NCI-H2227 (cell line): ENCODE data around the gene NR3C2.

Source experiments
- DNase-seq: peaks from one replicate; lab custom pipeline; 2025; ENCODE audit not compliant: unreplicated experiment; lab: John Stamatoyannopoulos, UW

Gene NR3C2

DNA sequence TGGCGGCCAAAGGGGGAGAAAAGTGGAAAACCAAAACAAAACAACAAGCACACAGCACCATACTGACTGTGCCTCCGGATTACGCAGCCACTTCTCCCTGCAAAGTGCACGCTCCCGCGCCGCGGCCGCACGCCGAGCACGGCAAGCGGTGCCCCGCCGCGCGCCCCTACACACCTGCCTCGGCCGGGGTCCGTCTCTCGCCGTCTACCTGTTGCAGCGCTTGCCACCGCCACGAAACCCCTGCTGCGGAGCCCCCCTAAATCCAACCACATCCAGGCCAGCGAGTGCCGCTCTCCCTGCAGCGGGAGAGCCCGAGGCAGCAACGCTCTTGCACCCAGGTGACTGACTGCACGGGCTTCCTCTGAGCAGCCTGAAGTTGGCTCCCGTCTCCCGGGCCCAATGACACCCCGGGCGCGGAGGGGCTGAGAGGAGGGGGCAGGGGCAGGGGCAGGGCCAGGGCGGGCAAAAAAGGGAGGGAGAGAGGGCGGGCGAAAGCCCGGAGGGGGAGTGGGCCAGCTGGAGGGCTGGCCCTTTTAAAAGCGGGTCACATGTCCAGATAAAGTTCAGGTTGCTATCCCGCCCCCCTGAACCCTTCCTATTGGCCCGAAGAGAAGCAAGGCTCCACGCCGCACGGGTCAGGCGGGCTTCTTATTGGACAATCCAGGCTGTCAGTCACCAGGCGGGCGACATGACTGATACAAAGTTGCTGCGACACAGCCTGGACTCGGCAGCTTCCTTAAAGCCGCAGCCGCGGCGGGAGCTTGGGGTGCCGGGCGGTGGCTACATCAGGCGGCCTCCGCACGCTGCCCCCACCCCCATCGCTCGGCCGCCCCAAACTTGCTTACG lies at the start of gene NR3C2:
NR3C2 (minus strand) TSS at position 429 of the 846 bp plus-strand sequence.
- DNase-seq, result peak; percentile 77

DNA sequence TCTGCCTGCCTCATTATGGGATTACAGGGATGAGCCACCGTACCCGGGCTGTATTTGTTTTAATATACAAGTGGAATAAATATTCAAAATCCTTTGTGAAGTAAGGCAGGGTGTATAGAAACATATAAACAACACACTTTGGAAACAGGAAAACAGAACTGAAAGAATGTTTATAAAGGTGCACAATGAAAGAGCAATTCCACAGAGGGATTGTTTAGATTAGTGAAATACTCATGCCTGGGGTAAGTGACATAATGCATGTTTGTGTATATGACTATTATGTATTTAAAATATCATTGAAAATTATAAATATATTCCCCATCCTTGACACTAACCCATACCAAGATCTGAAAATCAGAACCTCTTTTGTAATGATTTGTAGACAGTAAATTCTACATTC lies 45.0 kb upstream of the NR3C2 start:
- no peak for DNase-seq

- no peak for DNase-seq
Observed at GRCh38 chr4:148481636-148482035, 39.4 kb upstream of the NR3C2 start.

GRCh38 chr4:148477276-148477675 lies 35.1 kb upstream of the NR3C2 start:
- no peak for DNase-seq

- no peak for DNase-seq
Observed at GRCh38 chr4:148469938-148470337, 27.7 kb upstream of the NR3C2 start.

DNA sequence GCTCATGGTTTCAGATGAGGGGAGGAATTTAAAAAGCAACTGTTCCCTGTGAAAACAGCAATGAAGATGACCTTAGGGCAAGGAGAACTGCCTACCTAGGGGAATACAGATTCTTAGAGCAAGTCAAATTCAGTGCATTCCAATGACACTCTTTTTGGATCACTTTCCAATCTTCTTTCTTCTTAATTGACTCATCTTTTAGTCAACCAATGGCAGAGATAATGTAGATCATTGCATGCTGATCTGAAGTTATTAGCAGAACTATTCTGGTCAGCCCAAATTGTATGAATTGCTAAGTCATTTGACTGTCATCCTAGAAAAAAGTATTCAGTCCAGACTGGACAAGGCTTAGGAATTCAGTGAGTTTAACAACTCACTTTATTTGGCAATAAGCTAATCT lies 12.6 kb upstream of the NR3C2 start:
- DNase-seq, result no peak

DNA sequence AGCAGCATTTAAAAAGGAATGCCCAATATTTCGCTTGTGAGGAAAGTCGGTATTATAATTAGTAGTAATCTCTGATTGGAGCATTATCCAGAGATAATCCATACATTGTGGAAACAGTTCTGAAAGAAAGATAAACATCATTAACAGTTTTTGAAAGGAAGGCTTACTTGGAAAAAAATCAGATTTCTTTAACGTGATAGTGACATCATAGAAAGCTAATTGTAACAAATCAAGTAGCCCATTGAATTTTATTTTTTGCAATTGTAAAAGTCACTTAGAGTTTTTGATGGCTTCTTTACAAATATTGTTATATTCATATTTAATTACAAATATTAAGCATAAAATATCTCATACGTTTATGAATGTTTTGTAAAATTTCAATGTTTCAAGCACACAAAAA lies 11.6 kb upstream of the NR3C2 start:
- DNase-seq, result no peak

DNA sequence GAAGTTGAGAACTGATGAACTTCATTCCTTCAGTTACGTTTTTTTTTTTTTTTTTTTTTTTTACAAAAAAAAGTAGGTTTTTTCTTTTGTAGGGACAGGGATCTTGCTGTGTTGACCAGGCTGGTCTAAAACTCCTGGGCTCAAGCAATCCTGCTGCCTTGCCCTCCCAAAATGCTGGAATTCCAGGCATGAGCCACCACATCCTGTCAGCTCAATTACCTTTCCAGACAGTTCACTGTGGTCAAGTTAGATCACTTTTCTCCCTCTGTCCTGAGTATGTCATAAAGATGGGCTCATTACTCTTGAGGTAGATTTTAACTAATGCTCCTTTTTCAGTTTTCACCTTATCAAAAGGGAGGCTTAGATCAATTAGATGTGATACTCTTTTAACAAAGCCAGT lies 10.8 kb upstream of the NR3C2 start:
- no peak for DNase-seq

DNA sequence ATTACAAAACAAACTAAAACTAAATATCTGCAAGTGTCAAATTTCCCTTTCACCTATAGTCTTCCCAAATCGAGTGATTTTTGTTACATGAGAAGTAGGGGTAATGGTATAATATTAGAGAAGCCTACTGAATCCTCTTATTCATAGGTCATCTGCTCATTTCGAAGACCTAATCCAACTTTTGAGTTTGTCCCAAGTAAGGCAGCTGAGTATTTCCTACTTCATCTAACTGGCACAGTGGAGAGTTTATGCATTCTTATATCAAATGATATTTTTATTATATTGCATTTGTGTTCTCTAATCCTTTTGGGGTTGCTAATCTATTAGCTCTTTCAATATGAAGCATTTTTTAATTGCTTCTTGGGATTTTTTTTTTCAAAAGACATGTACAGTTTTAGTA lies 7.7 kb upstream of the NR3C2 start:
- DNase-seq, result no peak

DNA sequence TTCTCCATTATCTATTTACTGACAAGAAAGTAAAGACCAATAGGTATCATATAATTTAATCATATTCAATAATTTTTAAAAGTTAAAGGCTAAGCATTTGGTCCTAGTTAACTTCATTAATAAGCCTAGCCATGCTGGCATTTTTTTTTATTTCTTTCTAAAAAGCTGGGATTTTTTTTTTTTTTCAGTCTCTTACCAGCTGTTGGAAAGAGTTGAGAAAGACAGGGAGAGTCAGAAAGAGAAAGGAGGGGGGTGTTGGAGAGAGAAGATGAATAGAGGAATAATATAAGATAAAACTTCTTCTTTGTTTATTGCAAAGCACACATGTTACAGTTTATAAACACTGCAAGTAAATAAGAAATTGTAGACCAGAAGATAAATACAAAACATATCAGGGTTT lies 5.9 kb upstream of the NR3C2 start:
- DNase-seq, result no peak

DNA sequence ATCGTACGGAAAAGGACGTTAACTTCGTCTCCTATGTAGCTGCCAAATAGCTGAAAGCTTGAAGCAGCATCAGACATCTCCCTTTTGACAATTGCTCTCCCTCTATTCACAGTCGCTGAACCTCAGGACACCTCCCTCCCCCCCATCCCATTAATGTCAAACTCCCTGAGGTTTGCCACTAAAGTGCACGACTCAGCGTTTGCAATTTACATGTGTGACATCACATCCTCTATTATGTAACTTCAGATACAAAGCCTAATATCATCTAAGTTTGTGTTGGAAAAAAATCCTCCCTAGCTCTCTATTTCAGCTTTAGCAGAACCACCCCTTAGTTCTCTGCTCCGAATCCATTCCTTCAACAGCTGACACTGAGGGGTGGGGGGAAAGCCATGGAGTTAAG lies 5.5 kb upstream of the NR3C2 start:
- DNase-seq, result no peak

GRCh38 chr4:148445860-148446330 lies 3.7 kb upstream of the NR3C2 start:
- DNase-seq, result no peak

DNA sequence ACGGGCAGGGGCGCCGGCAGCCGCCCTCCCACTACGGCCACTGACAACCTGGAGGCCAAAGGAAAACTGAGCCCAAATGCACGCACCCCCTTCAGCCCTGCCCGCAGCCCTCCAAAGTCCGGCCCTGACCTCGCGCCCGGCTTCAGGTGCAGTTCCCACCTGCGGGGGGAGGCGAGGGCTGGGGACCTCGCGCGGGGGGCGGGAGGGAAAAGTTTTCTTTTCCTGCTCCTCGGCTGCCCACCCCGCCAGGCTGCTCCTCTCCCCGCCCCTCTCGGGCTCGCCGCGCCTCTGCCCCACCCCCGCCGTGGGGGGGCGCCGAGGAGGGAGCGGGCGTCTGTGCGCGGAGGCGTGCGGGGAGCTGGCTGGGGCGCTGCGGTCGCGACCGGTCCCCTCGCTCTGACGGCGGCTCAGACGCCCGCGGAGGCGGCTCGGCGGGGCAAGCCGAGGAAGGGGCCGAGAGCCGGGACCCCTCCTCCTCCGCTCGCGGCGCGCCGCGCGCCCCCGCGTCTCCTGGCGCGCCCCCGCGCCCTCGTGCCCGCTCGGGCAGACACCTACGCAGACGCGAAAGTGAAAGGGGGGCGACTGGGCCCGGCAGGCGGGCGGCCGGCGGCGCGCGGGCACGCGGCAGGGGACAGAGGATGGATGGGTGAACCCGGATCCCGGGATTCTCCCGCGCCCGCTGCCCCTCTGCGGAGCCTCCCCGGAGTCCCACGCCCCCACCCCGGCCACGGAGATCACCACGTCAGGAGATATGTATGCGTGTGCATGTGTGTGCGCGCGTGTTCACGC lies 3.1 kb upstream of the NR3C2 start:
- DNase-seq, result peak; percentile 15

DNA sequence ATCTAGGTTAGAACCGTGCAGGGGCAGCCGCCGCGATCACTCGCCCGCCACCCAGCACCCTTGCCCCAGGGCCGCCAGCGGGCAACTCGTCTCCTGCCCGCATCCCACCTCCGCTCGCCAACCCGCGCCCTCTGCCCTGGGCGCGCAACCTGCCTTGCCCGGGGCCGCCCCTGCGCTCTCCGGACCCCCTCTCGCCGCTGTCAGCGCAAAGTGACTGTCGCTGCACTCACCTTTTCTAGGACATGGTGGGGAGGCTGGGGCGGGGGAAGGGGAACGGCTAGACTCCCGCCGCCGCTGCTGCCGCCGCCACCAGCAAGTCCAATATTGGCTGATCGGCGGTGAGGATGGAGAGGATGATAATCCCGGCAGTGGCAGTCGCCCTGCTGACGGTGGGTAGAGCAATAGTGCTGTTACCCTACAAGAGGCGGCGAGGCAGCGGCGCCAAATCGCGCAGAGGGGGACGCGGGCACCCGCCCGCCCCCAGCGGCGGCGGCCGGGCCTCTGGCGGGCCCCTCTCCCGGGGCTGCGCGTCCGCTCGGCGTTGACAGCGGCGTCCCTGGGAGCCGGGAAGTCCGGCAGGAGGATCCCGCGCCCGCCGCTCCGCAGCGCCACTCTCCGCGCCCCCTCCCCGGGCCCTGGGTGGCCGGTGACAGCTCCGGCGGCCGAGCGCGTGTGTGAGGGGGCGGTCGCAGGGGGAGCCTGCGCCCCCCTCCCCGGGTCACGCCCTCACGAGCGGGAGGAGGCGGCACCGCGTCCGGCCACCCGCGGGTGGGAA lies 2.3 kb upstream of the NR3C2 start:
- DNase-seq, result no peak

GRCh38 chr4:148443512-148444295 lies 1.5 kb upstream of the NR3C2 start:
- DNase-seq, result no peak

DNA sequence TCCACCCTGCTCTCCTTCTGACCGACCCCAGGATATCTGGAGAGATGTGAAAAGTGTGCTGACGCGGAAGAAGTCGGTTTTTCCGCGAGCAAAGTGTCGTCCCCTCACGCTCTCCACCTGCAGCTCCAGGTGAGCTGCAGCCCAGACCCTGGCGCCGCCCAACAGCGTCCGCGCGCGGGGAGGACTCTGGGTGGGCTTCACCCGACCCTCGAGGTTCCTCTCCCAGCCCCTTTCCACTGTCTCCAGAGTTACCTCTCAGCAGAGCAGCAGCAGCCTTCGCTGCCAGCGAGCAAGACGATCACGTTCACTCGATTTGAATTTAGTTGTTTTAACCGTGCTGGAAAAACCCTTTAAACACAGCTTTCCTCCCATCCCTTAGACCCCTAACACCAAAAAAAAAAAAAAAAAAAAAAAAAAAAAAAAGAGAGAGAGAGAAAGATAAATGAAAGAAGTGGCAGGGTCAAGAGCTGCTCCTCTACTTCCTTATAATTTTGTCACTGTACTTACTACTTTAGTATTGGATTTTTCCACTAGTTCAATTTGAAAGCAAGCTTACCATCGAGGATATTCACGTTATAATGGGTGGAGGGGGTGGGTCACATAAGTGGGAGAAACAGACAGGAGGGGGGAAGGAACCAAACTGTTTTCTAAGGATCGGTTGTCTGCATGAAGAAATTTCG lies 758 bp upstream of the NR3C2 start:
- DNase-seq, result no peak

- DNase-seq, result no peak
Observed at GRCh38 chr4:148441624-148441985, 609 bp downstream of the NR3C2 start.

DNA sequence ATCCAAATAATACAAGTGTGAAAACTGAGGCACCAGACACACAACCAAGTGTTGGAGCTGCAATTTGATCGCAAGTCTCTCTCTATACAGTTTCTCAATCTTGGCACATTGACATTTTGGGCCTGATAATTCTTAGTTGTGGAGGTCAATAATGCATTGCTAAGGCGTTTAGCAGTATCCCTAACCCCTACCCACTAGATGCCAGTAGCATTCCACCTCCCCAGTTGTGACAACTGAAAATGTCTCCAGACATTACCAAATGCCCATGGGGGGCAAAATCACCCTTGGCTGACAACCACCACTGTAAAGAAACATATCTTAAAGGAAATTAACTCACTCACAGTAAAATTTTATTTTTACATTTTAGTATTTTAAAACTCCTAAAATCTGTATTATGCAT lies 4.2 kb downstream of the NR3C2 start:
- no peak for DNase-seq

DNA sequence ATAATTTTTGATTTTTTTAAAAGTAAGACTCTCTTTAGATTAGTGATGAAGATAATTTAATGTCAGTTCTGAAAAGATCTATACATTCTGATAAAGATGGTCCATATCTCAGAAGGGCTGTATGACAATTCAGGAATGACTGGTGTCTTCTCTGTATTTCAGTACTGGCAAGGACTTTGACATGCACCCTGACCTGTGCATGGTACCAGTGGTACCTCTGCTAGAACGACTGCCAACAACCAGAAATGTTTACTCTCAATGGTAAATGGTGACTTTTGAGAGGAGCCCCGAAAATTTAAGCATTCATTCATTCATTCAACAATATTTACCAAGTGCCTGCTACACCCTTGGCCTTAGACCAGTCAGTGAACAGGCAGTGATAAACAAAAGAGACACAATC lies 4.8 kb downstream of the NR3C2 start:
- DNase-seq, result no peak

- no peak for DNase-seq
Observed at GRCh38 chr4:148436512-148436911, 5.7 kb downstream of the NR3C2 start.
